ENCODE data around the gene RNGTT.

RNGTT gene

GRCh38 chr6:88864359-88865054, 98.9 kb downstream of the RNGTT start:
- no peak overlapping the region for H3K4me3 Mint-ChIP-seq
- H3K9me3 Mint-ChIP-seq, result no peaks in the 10 kb centered on the region
- peaks cover 17% of the 10 kb centered on the region for H3K4me1 Mint-ChIP-seq
- H3K27ac Mint-ChIP-seq (ENCODE audit: low read depth), result no peak overlapping the region
- no peak for DNase-seq (ENCODE audit: low spot score in 2 of 2)
- H3K27me3 Mint-ChIP-seq, result no peaks in the 10 kb centered on the region
- H3K36me3 Mint-ChIP-seq (ENCODE audit: insufficient read depth), result peaks cover 11% of the 10 kb centered on the region
- ATAC-seq (replicated peaks; ENCODE audit: extremely low read depth, poor library complexity, severe bottlenecking), result no peak

- Mint-ChIP-seq H3K27ac (ENCODE audit: low read depth) (no peak overlapping the region), H3K4me1 (peaks cover 22% of the 10 kb centered on the region), H3K27me3 (no peaks in the 10 kb centered on the region), H3K4me3 (no peak overlapping the region), H3K36me3 (ENCODE audit: insufficient read depth) (peaks cover 11% of the 10 kb centered on the region), H3K9me3 (no peaks in the 10 kb centered on the region)
- DNase-seq (ENCODE audit: low spot score in 2 of 2) (no peak), ATAC-seq (replicated peaks; ENCODE audit: extremely low read depth, poor library complexity, severe bottlenecking) (no peak)
Observed at GRCh38 chr6:88860310-88860709, 103.1 kb downstream of the RNGTT start.

GRCh38 chr6:88858455-88858854, 105.0 kb downstream of the RNGTT start:
- H3K27ac Mint-ChIP-seq (ENCODE audit: low read depth), result no peak overlapping the region
- H3K36me3 Mint-ChIP-seq (ENCODE audit: insufficient read depth), result peaks cover 10% of the 10 kb centered on the region
- DNase-seq (ENCODE audit: low spot score in 2 of 2) (no peak), ATAC-seq (replicated peaks; ENCODE audit: extremely low read depth, poor library complexity, severe bottlenecking) (no peak)
- no peak overlapping the region for H3K4me3 Mint-ChIP-seq
- no peaks in the 10 kb centered on the region for H3K27me3 Mint-ChIP-seq
- no peaks in the 10 kb centered on the region for H3K9me3 Mint-ChIP-seq
- H3K4me1 Mint-ChIP-seq, result peaks cover 13% of the 10 kb centered on the region

GRCh38 chr6:88856566-88856965, 106.9 kb downstream of the RNGTT start:
- peaks cover 8% of the 10 kb centered on the region for H3K36me3 Mint-ChIP-seq (ENCODE audit: insufficient read depth)
- no peak overlapping the region for H3K27ac Mint-ChIP-seq (ENCODE audit: low read depth)
- H3K27me3 Mint-ChIP-seq, result no peaks in the 10 kb centered on the region
- DNase-seq (ENCODE audit: low spot score in 2 of 2) (no peak), ATAC-seq (replicated peaks; ENCODE audit: extremely low read depth, poor library complexity, severe bottlenecking) (no peak)
- H3K4me3 Mint-ChIP-seq, result no peak overlapping the region
- no peaks in the 10 kb centered on the region for H3K9me3 Mint-ChIP-seq
- peaks cover 19% of the 10 kb centered on the region for H3K4me1 Mint-ChIP-seq

- Mint-ChIP-seq H3K9me3 (no peaks in the 10 kb centered on the region), H3K36me3 (ENCODE audit: insufficient read depth) (peaks cover 8% of the 10 kb centered on the region), H3K4me1 (peaks cover 19% of the 10 kb centered on the region), H3K27ac (ENCODE audit: low read depth) (no peak overlapping the region), H3K27me3 (no peaks in the 10 kb centered on the region), H3K4me3 (no peak overlapping the region)
- DNase-seq (ENCODE audit: low spot score in 2 of 2), result no peak
- ATAC-seq (replicated peaks; ENCODE audit: extremely low read depth, poor library complexity, severe bottlenecking), result no peak
Observed at GRCh38 chr6:88855541-88856147, 107.8 kb downstream of the RNGTT start.

GRCh38 chr6:88852775-88853174, 110.6 kb downstream of the RNGTT start:
- peaks cover 6% of the 10 kb centered on the region for H3K4me1 Mint-ChIP-seq
- no peak for DNase-seq (ENCODE audit: low spot score in 2 of 2)
- no peaks in the 10 kb centered on the region for H3K9me3 Mint-ChIP-seq
- ATAC-seq (replicated peaks; ENCODE audit: extremely low read depth, poor library complexity, severe bottlenecking), result no peak
- H3K27me3 Mint-ChIP-seq, result no peaks in the 10 kb centered on the region
- H3K27ac Mint-ChIP-seq (ENCODE audit: low read depth), result no peak overlapping the region
- no peak overlapping the region for H3K4me3 Mint-ChIP-seq
- peaks cover 7% of the 10 kb centered on the region for H3K36me3 Mint-ChIP-seq (ENCODE audit: insufficient read depth)

- Mint-ChIP-seq H3K4me1 (peaks cover 6% of the 10 kb centered on the region), H3K27me3 (no peaks in the 10 kb centered on the region), H3K9me3 (no peaks in the 10 kb centered on the region), H3K36me3 (ENCODE audit: insufficient read depth) (peaks cover 7% of the 10 kb centered on the region), H3K27ac (ENCODE audit: low read depth) (peak overlapping the region; percentile 39), H3K4me3 (no peak overlapping the region)
- ATAC-seq (replicated peaks; ENCODE audit: extremely low read depth, poor library complexity, severe bottlenecking) (no peak), DNase-seq (ENCODE audit: low spot score in 2 of 2) (no peak)
Observed at GRCh38 chr6:88852000-88852399, 111.4 kb downstream of the RNGTT start.

- Mint-ChIP-seq H3K27ac (ENCODE audit: low read depth) (no peak overlapping the region), H3K4me3 (no peak overlapping the region)
Observed at GRCh38 chr6:88848870-88849269, 114.5 kb downstream of the RNGTT start.

GRCh38 chr6:88843040-88843439, 120.4 kb downstream of the RNGTT start:
- no peak for ATAC-seq (replicated peaks; ENCODE audit: extremely low read depth, poor library complexity, severe bottlenecking)
- H3K4me3 Mint-ChIP-seq, result no peak overlapping the region
- peaks cover 17% of the 10 kb centered on the region for H3K36me3 Mint-ChIP-seq (ENCODE audit: insufficient read depth)
- DNase-seq (ENCODE audit: low spot score in 2 of 2), result no peak
- H3K9me3 Mint-ChIP-seq, result no peaks in the 10 kb centered on the region
- H3K4me1 Mint-ChIP-seq, result no peaks in the 10 kb centered on the region
- no peaks in the 10 kb centered on the region for H3K27me3 Mint-ChIP-seq
- H3K27ac Mint-ChIP-seq (ENCODE audit: low read depth), result no peak overlapping the region

More at GRCh38 chr6:88848870-88849269, 114.5 kb downstream of the RNGTT start:
- H3K36me3 Mint-ChIP-seq (ENCODE audit: insufficient read depth), result peaks cover 5% of the 10 kb centered on the region
- ATAC-seq (replicated peaks; ENCODE audit: extremely low read depth, poor library complexity, severe bottlenecking) (no peak), DNase-seq (ENCODE audit: low spot score in 2 of 2) (no peak)
- no peaks in the 10 kb centered on the region for H3K27me3 Mint-ChIP-seq
- peaks cover 6% of the 10 kb centered on the region for H3K4me1 Mint-ChIP-seq
- H3K9me3 Mint-ChIP-seq, result no peaks in the 10 kb centered on the region

- ATAC-seq (replicated peaks; ENCODE audit: extremely low read depth, poor library complexity, severe bottlenecking), result no peak
- no peaks in the 10 kb centered on the region for H3K4me1 Mint-ChIP-seq
- no peak overlapping the region for H3K4me3 Mint-ChIP-seq
- H3K27me3 Mint-ChIP-seq, result no peaks in the 10 kb centered on the region
- H3K9me3 Mint-ChIP-seq, result no peaks in the 10 kb centered on the region
- DNase-seq (ENCODE audit: low spot score in 2 of 2), result no peak
- peaks cover 17% of the 10 kb centered on the region for H3K36me3 Mint-ChIP-seq (ENCODE audit: insufficient read depth)
- peak overlapping the region; percentile 32 for H3K27ac Mint-ChIP-seq (ENCODE audit: low read depth)
Observed at GRCh38 chr6:88842320-88842719, 121.1 kb downstream of the RNGTT start.

GRCh38 chr6:88840796-88841539, 122.5 kb downstream of the RNGTT start:
- Mint-ChIP-seq H3K27me3 (no peaks in the 10 kb centered on the region), H3K36me3 (ENCODE audit: insufficient read depth) (peaks cover 20% of the 10 kb centered on the region), H3K27ac (ENCODE audit: low read depth) (no peak overlapping the region), H3K9me3 (no peaks in the 10 kb centered on the region), H3K4me3 (no peak overlapping the region), H3K4me1 (no peaks in the 10 kb centered on the region)
- no peak for DNase-seq (ENCODE audit: low spot score in 2 of 2)
- ATAC-seq (replicated peaks; ENCODE audit: extremely low read depth, poor library complexity, severe bottlenecking), result no peak

GRCh38 chr6:88840289-88840688, 123.1 kb downstream of the RNGTT start:
- Mint-ChIP-seq H3K36me3 (ENCODE audit: insufficient read depth) (peaks cover 20% of the 10 kb centered on the region), H3K27ac (ENCODE audit: low read depth) (no peak overlapping the region), H3K4me1 (no peaks in the 10 kb centered on the region), H3K4me3 (no peak overlapping the region), H3K9me3 (no peaks in the 10 kb centered on the region), H3K27me3 (no peaks in the 10 kb centered on the region)
- no peak for DNase-seq (ENCODE audit: low spot score in 2 of 2)
- no peak for ATAC-seq (replicated peaks; ENCODE audit: extremely low read depth, poor library complexity, severe bottlenecking)

GRCh38 chr6:88839280-88839679, 124.1 kb downstream of the RNGTT start:
- Mint-ChIP-seq H3K27ac (ENCODE audit: low read depth) (no peak overlapping the region), H3K36me3 (ENCODE audit: insufficient read depth) (peaks cover 23% of the 10 kb centered on the region), H3K27me3 (no peaks in the 10 kb centered on the region), H3K9me3 (no peaks in the 10 kb centered on the region), H3K4me1 (no peaks in the 10 kb centered on the region), H3K4me3 (no peak overlapping the region)
- DNase-seq (ENCODE audit: low spot score in 2 of 2) (no peak), ATAC-seq (replicated peaks; ENCODE audit: extremely low read depth, poor library complexity, severe bottlenecking) (no peak)
